H9 (cell line): ENCODE results near the gene SH3BP2. TPM values are rescaled to one million over a fixed set of nuclear protein-coding genes. Genes with fewer than 3 reads are reported as not detected.

Source experiments
- DNase-seq: peaks from one replicate; pipeline ENCODE4 v3.0.0-alpha.2; 2017
- H2AFZ ChIP-seq: one replicate; pipeline ENCODE4 v1.6.1; 2013; ENCODE audit warnings: mild to moderate bottlenecking, low read length, control low read depth, moderate library complexity
- H2AK5ac ChIP-seq: 2 replicates; pipeline ENCODE4 v1.6.1; 2013; ENCODE audit warnings: low read length, control low read depth, mixed read lengths; ENCODE audit not compliant: insufficient read length
- H2BK120ac ChIP-seq: one replicate; pipeline ENCODE4 v1.6.1; 2013; ENCODE audit warnings: low read depth, mild to moderate bottlenecking, low read length, control low read depth, inconsistent platforms; ENCODE audit not compliant: poor library complexity, severe bottlenecking
- H2BK12ac ChIP-seq: 2 replicates; pipeline ENCODE4 v1.6.1; 2013; ENCODE audit warnings: low read length, control low read depth, mixed read lengths, low read depth; ENCODE audit not compliant: insufficient read length
- H2BK15ac ChIP-seq: 2 replicates; pipeline ENCODE4 v1.6.1; 2013; ENCODE audit warnings: low read depth, low read length, control low read depth
- H2BK20ac ChIP-seq: one replicate; pipeline ENCODE4 v1.6.1; 2013; ENCODE audit warnings: low read depth, mild to moderate bottlenecking, low read length, control low read depth, inconsistent platforms; ENCODE audit not compliant: poor library complexity, severe bottlenecking
- H2BK5ac ChIP-seq: 2 replicates; pipeline ENCODE4 v1.6.1; 2013; ENCODE audit warnings: low read length, control low read depth, mixed read lengths; ENCODE audit not compliant: insufficient read length
- H3K14ac ChIP-seq: 2 replicates; pipeline ENCODE4 v1.6.1; 2013; ENCODE audit warnings: low read length, control low read depth; ENCODE audit not compliant: insufficient read depth
- H3K18ac ChIP-seq: 2 replicates; pipeline ENCODE4 v1.6.1; 2013; ENCODE audit warnings: low read depth, mild to moderate bottlenecking, mixed read lengths, low read length, control low read depth; ENCODE audit not compliant: insufficient read length
- H3K23ac ChIP-seq: 2 replicates; pipeline ENCODE4 v1.6.1; 2013; ENCODE audit warnings: low read length, control low read depth, mixed read lengths, low read depth; ENCODE audit not compliant: insufficient read length
- H3K23me2 ChIP-seq: 2 replicates; pipeline ENCODE4 v1.6.1; 2013; ENCODE audit warnings: low read depth, mild to moderate bottlenecking, mixed read lengths, low read length, control low read depth; ENCODE audit not compliant: insufficient read length, poor library complexity, severe bottlenecking
- H3K27ac ChIP-seq: 2 replicates; pipeline ENCODE4 v1.5.1; 2013; ENCODE audit warnings: low read length, control low read depth, mixed read lengths, low read depth; ENCODE audit not compliant: insufficient read length
- H3K27me3 ChIP-seq: 2 replicates; pipeline ENCODE4 v1.6.1; 2013; ENCODE audit warnings: low read length, control low read depth, inconsistent platforms; ENCODE audit not compliant: insufficient read depth
- H3K4ac ChIP-seq: 2 replicates; pipeline ENCODE4 v1.6.1; 2013; ENCODE audit warnings: low read depth, mild to moderate bottlenecking, control low read depth, inconsistent platforms, low read length, moderate library complexity
- H3K4me1 ChIP-seq: 2 replicates; pipeline ENCODE4 v1.6.1; 2013; ENCODE audit warnings: low read length, control low read depth, inconsistent platforms; ENCODE audit not compliant: insufficient read depth
- H3K4me2 ChIP-seq: 2 replicates; pipeline ENCODE4 v1.6.1; 2013; ENCODE audit warnings: low read length, control low read depth, mixed read lengths; ENCODE audit not compliant: insufficient read length, insufficient read depth
- H3K56ac ChIP-seq: 2 replicates; pipeline ENCODE4 v1.6.1; 2013; ENCODE audit warnings: low read depth, mild to moderate bottlenecking, mixed read lengths, low read length, control low read depth; ENCODE audit not compliant: insufficient read length
- H3K79me1 ChIP-seq: 2 replicates; pipeline ENCODE4 v1.6.1; 2013; ENCODE audit warnings: low read depth, mild to moderate bottlenecking, moderate library complexity, low read length, control low read depth, inconsistent platforms; ENCODE audit not compliant: insufficient read depth, poor library complexity, severe bottlenecking
- H3K79me2 ChIP-seq: 2 replicates; pipeline ENCODE4 v1.6.1; 2013; ENCODE audit warnings: low read length, control low read depth, inconsistent platforms; ENCODE audit not compliant: insufficient read depth
- H3K9ac ChIP-seq: 2 replicates; pipeline ENCODE4 v1.6.1; 2013; ENCODE audit warnings: low read length, control low read depth, mixed read lengths; ENCODE audit not compliant: insufficient read length; ENCODE audit errors: extremely low read depth
- H3K9me3 ChIP-seq: one replicate; pipeline ENCODE4 v1.6.1; 2013; ENCODE audit warnings: low read depth, low read length, inconsistent platforms; ENCODE audit not compliant: control insufficient read depth
- H3T11ph ChIP-seq: one replicate; pipeline ENCODE4 v1.6.1; 2013; ENCODE audit warnings: mild to moderate bottlenecking, low read length, control low read depth, inconsistent platforms
- H4K20me1 ChIP-seq: one replicate; pipeline ENCODE4 v1.6.1; 2013; ENCODE audit not compliant: control insufficient read depth, insufficient read length, insufficient read depth
- H4K5ac ChIP-seq: 2 replicates; pipeline ENCODE4 v1.6.1; 2013; ENCODE audit warnings: low read depth, mild to moderate bottlenecking, mixed read lengths, low read length, control low read depth; ENCODE audit not compliant: insufficient read length
- H4K8ac ChIP-seq: replicated peaks from 2 replicates; pipeline ENCODE4 v1.6.1; 2013; ENCODE audit warnings: low read length, control low read depth, mixed read lengths, low read depth; ENCODE audit not compliant: insufficient read length
- H4K91ac ChIP-seq: 2 replicates; pipeline ENCODE4 v1.6.1; 2013; ENCODE audit warnings: low read depth, mild to moderate bottlenecking, moderate library complexity, mixed read lengths, low read length, control low read depth; ENCODE audit not compliant: insufficient read length
- H3K27ac Mint-ChIP-seq, 3 experiments: 2 replicates in 2 of 3; 3 replicates in 1 of 3; pipeline ENCODE4 v1.8.0; 2020 to 2021; ENCODE audit warnings: mixed read lengths in 3 of 3, mild to moderate bottlenecking in 1 of 3, moderate library complexity in 1 of 3
- H3K27me3 Mint-ChIP-seq: 2 replicates; pipeline ENCODE4 v1.8.0; 2021; ENCODE audit warnings: low read depth, mild to moderate bottlenecking, moderate library complexity, mixed read lengths
- H3K36me3 Mint-ChIP-seq, 3 experiments: 2 replicates in 2 of 3; 3 replicates in 1 of 3; pipeline ENCODE4 v1.8.0; 2020 to 2021; ENCODE audit warnings: low read depth in 3 of 3, mixed read lengths in 3 of 3; ENCODE audit not compliant: insufficient read depth in 1 of 3
- H3K4me1 Mint-ChIP-seq, 2 experiments: 2 replicates each; pipeline ENCODE4 v1.8.0; 2020; ENCODE audit warnings: mixed read lengths in 2 of 2
- H3K4me3 Mint-ChIP-seq, 2 experiments: 2 replicates in 1 of 2; 3 replicates in 1 of 2; pipeline ENCODE4 v1.8.0; 2020 to 2021; ENCODE audit warnings: mild to moderate bottlenecking in 2 of 2, mixed read lengths in 2 of 2, moderate library complexity in 1 of 2
- H3K9me3 Mint-ChIP-seq, 2 experiments: 2 replicates in 1 of 2; 3 replicates in 1 of 2; pipeline ENCODE4 v1.8.0; 2020; ENCODE audit warnings: mild to moderate bottlenecking in 2 of 2, mixed read lengths in 2 of 2, moderate library complexity in 1 of 2
- CTCF ChIP-seq: fragments of 200-600 bp; sonication (generic); conservative IDR thresholded peaks from 3 replicates; pipeline ENCODE4 v1.8.0; 2021; ENCODE audit warnings: antibody characterized with exemption, mild to moderate bottlenecking
- WGBS: extraction: QIAGEN DNeasy Blood & Tissue Kit; methylation state at CpG from one replicate; pipeline ENCODE4 v1.1.7; 2013; ENCODE audit warnings: missing lambda C conversion rate, low lambda C conversion rate, mixed read lengths; ENCODE audit not compliant: insufficient read length; ENCODE audit errors: extremely low coverage; 5-methylcytosine and 5-hydroxymethylcytosine counted together
- total RNA-seq: library from RNA; stranded (reverse); gene quantifications from 2 replicates; pipeline ENCODE4 v1.2.1, GENCODE V29; 2021

SH3BP2 gene
- total RNA-seq, 1 experiment from 2014 or later = 37.6 TPM

- no peak overlapping the region for H3K9ac ChIP-seq
- H2AK5ac ChIP-seq = no peak overlapping the region
These were observed 38.0 kb downstream of the SH3BP2 start for GRCh38 chr4:2830632-2831610.

More at GRCh38 chr4:2830632-2831610, 38.0 kb downstream of the SH3BP2 start:
- DNase-seq = no peak
- no peak overlapping the region for H2BK120ac ChIP-seq
- no peak overlapping the region for H2BK12ac ChIP-seq
- Mint-ChIP-seq H3K27me3 (no peaks in the 10 kb centered on the region), H3K9me3 (no peaks in the 10 kb centered on the region; a peak in 2 of 5 replicates), H3K4me1 (no peaks in the 10 kb centered on the region), H3K4me3 (no peak overlapping the region), H3K27ac (no peak overlapping the region), H3K36me3 (peaks cover 16 to 62% (median 55%) of the 10 kb centered on the region in 3 experiments; a peak in 6 of 7 replicates)
- peaks cover 6% of the 10 kb centered on the region for H4K20me1 ChIP-seq
- TF ChIP-seq CTCF = no peak
- no peak overlapping the region for H3K23ac ChIP-seq
- H2BK5ac ChIP-seq = no peak overlapping the region
- H2BK15ac ChIP-seq = no peak overlapping the region
- no peaks in the 10 kb centered on the region for H3K27me3 ChIP-seq
- no peak overlapping the region for H3K4ac ChIP-seq
- H3K56ac ChIP-seq = no peak overlapping the region
- no peak overlapping the region for H3K4me2 ChIP-seq
- H4K5ac ChIP-seq = no peak overlapping the region
- H4K8ac ChIP-seq = no peak overlapping the region
- H3K14ac ChIP-seq = no peak overlapping the region
- no peaks in the 10 kb centered on the region for H3K9me3 ChIP-seq
- no peak overlapping the region for H3T11ph ChIP-seq
- no peak overlapping the region for H2BK20ac ChIP-seq
- no peaks in the 10 kb centered on the region for H3K79me2 ChIP-seq
- H3K79me1 ChIP-seq = no peaks in the 10 kb centered on the region
- no peak overlapping the region for H3K27ac ChIP-seq
- no peak overlapping the region for H2AFZ ChIP-seq
- H3K4me1 ChIP-seq = no peaks in the 10 kb centered on the region
- no peak overlapping the region for H3K18ac ChIP-seq
- no peak overlapping the region for H4K91ac ChIP-seq
- no CpG with 5 or more reads among the region's 37 CpGs for WGBS
- no peaks in the 10 kb centered on the region for H3K23me2 ChIP-seq
